GM18508 (cell line): ENCODE measurements around the gene CDC42.
"Not testable (repeated sequence)": the region's sequence is repeated elsewhere in the genome, so short reads cannot be mapped to it uniquely, and the experiment has no call there.

Experiments used
- ATAC-seq: cut with Tn5 transposase; IDR thresholded peaks from one replicate; pipeline ENCODE4 v1.9.1; 2021; ENCODE audit warnings: moderate number of reproducible peaks; ENCODE audit not compliant: insufficient read depth, unreplicated experiment

Gene CDC42

DNA sequence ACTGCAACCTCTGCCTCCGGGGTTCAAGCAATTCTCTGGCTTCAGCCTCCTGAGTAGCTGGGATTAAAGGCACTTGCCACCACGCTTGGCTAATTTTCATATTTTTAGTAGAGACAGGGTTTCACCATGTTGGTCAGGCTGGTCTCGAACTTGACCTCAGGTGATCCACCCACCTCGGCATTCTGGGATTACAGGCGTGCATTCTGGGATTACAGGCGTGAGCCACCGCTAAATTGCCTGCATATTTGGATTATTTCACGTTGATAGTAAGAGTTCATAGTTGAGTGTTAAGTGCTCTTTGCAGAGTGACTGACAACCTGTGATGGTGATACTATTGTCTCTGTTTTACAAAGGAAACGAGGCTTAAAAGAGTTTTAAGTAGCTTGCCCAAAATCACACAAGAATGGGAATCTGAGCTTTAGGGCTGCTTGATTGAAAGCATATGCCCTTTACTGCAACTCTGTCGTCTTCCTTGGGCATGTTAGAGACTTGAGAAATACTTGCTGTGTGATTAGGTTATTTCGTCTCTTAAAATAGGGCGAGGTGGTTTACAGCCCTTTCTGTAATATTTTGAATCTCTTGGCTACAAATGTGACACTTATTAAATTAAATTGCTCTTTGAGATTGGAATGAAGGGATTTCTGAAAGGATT, 12.4 kb downstream of the CDC42 start:
- no peak for ATAC-seq

DNA sequence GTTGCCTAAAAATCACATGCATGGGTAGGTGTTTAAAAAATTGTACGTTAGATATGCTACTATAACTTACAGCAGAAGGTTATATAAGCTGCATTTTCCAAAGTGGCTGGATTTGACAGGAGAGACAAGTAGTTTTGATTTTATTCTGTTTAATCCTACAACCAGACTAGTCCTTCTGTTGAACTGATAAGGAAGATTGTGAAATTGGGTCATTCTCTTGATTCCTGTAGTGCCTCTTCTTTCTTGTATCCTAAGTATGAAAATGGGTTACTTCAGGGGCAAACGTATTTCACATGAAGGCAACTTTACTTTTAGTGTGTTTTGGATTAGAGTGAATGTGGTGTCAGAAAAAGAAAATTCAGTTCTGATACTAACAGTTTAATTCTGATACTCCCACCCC, 19.0 kb downstream of the CDC42 start:
- no peak for ATAC-seq

DNA sequence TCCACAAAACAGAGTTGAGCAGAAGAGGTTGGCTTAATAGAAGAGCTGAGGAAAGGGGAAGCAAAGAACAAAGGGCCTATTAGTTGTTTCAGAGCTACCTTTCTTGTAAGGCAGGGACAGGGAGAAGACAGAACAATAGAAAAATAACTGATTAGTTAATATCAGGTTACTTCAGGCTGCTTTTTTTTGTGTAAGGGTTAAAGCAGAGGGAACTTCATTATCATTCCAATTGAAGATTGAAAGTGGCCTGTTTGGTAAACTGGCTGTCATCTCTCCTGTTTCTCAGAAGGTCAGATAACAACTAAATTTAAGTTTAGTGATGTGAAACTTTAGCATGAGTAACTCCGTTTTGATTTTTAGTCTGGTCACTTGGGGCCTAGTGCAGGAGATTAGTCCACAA, 22.3 kb downstream of the CDC42 start:
- ATAC-seq = no peak

DNA sequence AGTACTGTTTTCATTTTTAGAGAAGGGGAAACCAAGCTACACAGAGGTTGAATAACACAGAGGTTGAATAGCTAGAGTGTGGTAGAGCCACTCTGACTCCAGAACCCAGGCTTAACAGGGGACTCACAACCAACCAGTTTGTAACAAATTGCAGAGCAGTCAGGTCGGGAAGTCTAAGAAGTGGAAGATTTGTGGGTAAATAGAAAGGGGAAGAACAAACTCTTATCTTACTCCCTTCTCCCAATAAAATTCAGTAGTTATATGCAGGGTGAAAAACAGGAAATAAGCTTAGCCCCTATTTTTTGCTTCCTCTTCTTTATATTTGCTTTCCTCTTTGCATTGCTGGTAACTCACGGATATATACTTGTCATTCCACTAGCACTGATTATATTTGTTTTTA, 23.2 kb downstream of the CDC42 start:
- ATAC-seq = no peak

DNA sequence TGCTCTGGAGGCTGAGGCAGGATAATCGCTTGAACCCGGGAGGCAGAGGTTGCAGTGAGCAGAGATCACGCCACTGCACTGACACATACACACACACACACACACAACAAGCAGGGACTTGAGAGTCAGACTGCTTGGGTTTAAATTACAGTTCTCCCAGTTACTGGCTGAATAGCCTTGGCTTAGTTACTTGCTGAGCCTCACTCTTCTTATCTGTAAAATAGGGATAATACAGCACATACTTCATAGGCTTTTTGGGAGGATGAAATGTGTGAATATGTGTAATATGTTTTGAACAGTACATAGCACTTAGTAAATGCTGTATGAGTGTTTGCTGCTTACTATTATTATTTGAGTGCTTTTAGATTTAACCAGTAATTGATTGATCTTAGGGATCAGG, 23.8 kb downstream of the CDC42 start:
- no peak for ATAC-seq

DNA sequence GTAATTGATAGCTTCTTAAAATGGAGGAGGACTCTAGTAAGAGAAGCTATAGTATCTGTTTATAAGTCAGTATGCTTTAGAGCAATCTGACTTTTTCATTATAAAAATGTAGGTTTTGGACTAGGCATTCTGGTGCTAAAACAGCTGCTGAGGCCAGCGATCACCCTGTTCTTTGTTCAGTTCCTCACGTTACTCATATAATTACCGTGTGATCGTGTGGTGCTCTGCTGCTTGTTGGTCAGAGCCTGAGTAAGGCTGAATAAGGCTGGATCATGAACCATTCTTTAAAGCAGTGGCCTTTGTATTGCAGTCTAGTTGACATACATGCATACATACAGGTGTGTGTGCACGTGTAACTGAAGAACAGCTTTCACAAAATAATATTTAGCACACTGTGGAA, 25.2 kb downstream of the CDC42 start:
- no peak for ATAC-seq

DNA sequence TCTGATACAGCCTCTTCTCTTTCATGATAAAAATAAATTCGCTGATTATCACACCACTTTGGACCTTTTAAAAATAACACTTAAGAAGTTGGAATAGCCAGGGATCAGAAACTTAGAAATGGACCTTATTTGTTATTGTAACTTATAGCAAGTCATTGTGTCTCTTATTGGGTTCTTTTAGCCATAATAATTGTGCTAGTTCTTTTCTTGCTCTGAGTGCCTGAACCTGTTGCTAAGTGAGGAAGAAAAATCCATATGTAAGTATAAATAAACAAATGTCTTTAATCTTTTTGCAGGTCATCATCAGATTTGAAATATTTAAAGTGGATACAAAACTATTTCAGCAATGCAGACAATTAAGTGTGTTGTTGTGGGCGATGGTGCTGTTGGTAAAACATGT, 25.6 kb downstream of the CDC42 start:
- no peak for ATAC-seq

DNA sequence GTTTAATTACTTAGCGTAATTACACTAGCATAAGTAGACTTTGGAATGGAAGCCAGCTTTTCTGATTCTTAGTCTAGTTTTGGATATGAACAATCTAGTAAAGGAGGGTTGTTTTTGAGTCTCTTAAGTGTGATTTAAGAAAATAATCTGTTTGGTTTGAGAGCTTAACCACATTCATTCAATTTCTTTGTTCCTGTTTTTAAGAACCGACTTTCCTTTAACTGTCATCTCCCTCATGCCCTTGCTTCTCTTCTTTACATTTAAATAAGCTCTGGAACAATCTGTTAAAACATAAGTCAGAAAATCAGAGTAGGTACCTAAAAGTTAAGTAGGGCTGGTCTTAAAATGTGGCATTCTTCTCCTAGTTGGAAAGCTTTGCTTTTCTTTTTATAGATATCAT, 27.7 kb downstream of the CDC42 start:
- no peak for ATAC-seq

DNA sequence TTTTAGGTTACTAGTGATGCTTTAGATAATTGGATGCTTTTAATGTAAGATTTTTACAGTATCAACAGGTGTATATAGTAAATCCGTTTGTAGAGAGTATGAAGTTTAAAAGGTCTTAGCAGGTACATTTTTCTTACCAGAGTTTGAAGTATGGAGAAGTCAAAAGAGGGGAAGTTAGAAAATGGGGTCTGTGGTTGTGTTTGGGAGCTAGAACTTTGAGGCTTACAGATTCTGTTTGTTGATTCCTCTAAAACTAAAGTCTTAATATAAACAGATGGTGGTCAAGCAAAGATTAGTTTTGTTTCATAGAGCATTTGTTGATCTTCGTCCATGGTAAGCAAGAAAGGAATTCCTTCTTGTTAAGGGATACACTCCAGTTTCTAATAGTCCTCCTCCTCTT, 35.8 kb downstream of the CDC42 start:
- ATAC-seq = no peak

DNA sequence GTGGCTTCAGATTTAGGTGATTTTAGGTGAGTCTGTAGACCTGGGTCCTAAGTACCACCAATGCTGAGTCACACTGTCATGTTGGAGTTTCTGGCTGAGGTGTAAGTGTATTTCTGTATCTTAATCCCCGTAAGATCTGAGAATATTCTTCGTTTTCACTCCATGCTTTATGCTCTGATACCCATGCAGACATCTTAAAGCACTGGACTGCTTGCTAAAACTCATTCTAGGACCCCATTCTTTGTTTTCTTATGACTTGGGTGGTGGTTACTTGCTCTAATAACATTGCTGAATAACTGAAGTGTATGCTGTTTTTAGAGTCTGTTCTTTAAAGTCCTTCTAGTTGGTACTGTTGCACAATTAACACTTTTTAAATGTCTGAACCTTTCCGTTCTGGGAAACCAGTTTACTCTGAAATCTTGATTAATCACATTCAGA, 36.6 kb downstream of the CDC42 start:
- ATAC-seq = no peak

DNA sequence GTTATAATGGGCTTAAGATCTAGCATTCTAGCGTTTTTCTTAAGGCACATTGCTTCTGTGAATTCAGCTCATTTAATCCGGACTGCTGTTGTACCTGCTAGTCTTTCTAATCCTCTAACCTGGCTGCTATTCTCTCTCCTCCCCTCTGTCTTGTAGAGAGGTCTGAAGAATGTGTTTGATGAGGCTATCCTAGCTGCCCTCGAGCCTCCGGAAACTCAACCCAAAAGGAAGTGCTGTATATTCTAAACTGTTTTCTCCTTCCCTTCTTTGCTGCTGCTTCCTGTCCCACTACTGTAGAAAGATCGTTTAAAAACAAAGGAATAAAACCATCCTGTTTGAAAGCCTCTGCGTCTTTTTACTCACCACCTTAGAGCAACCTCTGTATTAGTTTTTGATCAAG, 37.3 kb downstream of the CDC42 start:
- no peak for ATAC-seq

DNA sequence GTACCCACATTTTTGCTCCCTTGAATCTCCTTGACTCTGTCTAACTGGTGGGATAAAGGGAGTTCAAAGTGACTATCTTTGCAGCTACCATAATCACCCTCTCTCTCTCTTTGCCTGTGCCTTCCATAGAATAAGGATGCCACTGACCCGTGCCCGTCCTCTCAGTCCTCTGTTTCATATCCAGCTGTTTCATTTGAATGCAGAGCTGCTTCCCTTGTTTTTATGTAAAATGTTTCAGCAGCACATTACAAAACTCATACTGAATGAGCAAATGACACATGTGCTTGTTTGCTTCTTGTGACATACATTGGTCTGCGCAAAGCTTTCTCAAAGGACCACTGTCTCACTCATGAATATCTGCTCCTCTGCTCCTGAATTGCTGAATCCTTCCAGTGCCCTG, 38.4 kb downstream of the CDC42 start:
- no peak for ATAC-seq

DNA sequence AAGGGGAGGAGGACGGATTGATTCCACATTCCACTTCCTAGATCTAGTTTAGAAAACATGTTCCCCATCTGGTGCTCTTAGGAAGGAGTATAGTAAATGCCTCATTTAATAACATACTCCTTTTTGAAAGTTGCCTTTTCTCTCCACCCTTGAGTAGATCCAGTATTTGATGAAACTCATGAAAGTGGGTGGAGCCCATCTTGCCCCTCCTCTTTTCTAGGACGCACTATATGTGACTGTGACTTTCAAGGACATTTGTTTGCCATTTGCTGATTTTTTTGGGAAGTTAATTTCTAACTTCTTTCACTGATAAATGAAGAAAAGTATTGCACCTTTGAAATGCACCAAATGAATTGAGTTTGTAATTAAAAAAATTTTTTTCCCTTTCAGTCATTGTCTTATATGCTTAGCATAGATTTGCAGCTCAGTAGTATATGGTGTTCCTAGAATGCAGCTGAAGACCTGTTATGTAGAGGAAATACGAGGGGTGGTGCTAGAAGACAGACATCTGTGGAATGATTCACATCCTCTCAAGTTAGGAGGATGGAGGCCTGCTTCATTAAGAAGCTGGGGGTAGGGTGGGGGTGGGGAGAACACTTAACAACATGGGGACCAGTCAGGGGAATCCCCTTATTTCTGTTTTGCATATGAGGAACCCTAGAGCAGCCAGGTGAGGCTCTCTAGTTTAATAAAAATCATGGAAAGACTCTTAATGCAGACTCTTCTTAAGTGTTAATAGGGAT, 39.7 kb downstream of the CDC42 start:
- ATAC-seq = not testable (repeated sequence)

DNA sequence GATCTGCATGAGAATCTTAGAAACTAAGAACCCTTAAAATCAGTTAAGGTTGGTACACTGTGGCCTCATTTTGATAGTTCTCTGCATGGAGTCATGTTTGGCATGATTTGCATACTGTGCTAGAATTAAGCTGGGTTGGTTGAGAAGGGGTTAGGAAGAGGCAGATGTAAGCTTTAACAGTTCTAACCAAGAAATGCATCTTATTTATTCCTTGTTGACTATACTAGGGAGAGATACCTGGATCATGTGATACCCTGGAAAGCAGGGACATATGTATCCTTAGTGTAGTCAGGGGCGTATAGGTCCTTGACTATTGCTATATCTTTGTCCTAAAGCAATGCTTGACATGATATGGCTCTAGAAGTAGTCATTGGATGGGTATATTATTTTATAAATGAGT, 41.0 kb downstream of the CDC42 start:
- ATAC-seq = no peak

DNA sequence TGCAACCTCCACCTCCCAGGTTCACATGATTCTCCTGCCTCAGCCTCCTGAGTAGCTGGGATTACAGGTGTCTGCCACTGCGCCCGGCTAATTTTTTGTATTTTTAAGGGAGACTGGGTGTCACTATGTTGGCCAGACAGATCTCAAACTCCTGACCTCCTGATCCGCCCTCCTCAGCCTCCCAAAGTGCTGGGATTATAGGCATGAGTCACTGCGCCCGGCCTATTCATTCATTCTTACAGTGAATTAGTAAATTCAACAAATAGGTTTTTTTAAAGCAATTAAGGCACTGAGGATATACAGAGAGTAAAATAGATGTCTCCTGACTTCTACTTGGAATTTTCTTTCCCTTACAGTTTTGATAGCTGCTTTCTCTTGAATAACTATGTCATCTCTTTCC, 43.5 kb downstream of the CDC42 start:
- ATAC-seq = no peak

DNA sequence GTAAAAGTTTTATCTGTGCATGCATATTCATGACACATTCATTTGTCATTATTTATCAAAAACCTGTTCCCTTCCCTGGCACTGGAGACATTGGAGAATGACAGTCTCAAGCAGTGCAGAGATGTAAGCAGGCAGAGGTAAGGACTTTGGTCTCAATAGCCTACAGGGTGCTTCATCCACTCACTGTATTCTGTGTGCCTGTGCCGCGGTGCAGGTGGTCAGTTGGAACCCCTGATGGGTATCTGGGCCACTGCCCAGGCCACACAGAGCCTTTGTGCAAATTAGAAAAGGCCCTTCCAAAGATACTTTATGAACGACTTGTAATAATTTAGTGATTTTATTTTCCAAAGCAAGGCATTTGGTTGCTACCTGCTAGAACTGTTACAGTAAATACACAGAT, 44.0 kb downstream of the CDC42 start:
- ATAC-seq = no peak

DNA sequence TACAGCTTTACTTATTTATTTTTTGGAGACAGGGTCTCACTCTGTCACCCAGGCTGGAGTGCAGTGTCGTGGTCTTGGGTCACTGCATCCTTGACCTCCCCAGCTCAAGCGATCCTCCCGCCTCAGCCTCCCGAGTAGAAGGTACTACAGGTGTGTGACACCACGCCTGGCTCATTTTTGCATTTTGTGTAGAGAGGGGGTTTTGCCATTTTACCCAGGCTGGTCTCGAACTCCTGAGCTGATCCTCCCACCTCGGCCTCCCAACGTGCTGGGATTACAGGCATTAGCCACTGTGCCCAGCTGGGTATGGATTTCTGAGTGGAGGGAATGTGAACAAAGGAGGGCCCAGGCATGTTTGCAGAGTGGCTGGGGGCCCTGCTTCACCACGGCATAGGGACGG, 46.2 kb downstream of the CDC42 start:
- ATAC-seq = no peak

DNA sequence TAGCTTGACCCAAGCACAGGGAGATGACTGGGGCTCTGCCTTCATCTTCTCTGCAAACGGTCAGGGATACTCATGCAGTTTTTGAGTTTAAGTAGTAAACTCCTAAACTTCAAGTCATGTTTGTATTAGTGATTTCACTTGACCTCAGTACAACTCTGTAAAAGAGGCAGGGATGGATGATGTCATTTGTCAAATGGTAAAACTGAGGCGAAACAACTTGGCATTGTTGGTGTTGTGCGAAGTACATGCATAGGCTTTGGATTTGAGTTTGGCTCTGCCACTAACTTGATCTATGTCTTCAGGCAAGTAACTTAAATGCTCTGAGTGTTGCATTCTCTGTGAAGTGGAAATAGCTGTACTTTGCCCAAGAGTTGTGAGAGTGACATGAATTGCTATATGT, 47.7 kb downstream of the CDC42 start:
- ATAC-seq = no peak

DNA sequence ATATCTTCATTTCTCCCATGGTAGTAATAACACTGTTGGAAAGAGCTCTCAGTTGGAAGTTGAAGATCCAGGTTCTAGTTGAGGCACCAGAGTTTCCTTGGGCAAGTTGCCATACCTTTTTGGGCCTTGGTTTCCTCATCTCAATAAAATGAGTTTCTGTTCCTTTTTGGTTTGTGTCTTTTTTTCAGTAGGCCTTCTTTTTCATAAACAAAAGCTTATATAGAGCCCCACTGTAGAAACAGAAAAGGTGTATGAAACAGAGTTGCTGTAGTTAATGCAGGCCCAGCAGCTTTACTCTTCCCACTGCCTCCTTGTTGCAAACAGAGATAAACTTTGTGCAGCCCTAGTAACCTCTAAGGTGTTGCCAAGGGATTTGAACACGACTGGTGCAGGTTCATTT, 48.7 kb downstream of the CDC42 start:
- no peak for ATAC-seq

DNA sequence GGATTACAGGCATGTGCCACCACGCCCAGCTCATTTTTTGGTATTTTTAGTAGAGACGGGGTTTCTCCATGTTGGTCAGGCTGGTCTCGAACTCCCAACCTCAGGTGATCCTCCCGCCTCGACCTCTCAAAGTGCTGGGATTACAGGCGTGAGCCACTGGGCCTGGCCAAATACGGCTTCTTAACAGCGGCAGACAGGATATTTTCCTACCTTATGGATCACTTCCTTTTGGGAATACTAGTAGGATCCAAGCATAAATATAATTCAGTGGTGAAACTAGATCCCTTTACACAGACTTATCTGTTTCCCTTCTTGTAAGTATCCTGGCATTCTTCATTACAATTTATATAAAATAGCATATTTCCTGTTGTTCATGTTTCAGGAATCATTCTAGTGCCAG, 49.5 kb downstream of the CDC42 start:
- no peak for ATAC-seq

DNA sequence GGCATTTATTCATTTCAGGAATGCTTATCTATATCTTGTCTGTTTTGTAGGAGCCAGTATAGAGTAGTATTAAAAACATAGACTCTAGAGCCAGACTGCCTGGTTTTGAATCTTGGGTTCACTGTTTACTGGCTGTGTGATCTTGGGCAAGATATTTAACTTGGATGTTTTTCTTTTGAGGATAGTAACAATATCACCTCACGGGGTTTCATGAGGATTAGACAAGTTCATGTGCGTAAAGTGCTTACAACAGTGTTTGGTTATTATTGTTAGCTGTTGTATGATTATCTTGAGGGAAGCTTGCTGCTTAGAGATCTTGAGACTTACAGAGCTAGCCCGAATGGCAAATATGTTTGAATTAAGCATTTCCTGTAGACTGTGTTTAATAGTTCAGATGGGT, 50.2 kb downstream of the CDC42 start:
- ATAC-seq = no peak

DNA sequence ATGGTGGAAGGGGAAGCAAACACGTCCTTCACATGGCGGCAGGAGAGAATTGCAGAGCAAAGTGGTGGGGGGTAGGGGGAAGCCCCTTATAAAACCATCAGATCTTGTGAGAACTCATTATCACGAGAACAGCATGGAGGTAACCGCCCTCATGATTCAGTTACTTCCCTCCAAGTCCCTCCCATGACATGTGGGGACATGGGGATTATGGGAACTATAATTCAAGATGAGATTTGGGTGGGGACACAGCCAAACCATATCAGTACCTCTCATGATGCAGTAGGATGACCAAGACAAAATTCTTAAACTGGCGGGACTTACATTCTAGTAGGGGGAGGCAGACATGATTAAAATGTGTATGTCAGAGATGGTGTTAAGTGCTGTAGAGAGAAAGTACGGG, 51.6 kb downstream of the CDC42 start:
- ATAC-seq = no peak
